PC-9 (cell line): ENCODE measurements around the gene NAA15.

Experiments used
- EZH2 ChIP-seq: fragments of 200-600 bp; sonication (generic); IDR thresholded peaks from 2 replicates; pipeline ENCODE4 v1.8.0; 2017; ENCODE audit warnings: antibody characterized with exemption, low read depth
- TF ChIP-seq, protein P1 (sequence below): fragments of 200-600 bp; sonication (generic); conservative IDR thresholded peaks from 2 replicates; pipeline ENCODE4 v1.6.1; 2017; ENCODE audit warnings: mixed run types, antibody characterized with exemption, mild to moderate bottlenecking, moderate library complexity

DNA sequence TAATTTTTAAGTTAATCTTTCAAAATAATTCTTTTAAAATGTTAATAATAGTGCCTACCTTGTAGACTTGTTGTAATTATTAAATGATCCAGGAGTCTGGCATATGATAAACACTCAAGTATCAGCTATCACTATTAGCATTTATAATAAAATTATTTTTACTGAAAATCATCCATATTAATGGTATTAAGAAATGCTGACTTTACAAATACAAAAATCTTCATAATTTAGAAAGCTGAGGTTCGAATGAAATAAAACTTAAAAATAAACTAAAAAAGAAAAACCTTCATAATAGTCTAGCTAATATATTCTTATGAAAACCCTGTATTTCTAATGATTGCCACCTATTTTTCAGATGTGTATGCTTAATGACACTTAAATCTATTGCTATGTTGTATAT, 26.5 kb upstream of the NAA15 start:
- TF ChIP-seq EZH2: no peak
- TF ChIP-seq, protein P1, sequence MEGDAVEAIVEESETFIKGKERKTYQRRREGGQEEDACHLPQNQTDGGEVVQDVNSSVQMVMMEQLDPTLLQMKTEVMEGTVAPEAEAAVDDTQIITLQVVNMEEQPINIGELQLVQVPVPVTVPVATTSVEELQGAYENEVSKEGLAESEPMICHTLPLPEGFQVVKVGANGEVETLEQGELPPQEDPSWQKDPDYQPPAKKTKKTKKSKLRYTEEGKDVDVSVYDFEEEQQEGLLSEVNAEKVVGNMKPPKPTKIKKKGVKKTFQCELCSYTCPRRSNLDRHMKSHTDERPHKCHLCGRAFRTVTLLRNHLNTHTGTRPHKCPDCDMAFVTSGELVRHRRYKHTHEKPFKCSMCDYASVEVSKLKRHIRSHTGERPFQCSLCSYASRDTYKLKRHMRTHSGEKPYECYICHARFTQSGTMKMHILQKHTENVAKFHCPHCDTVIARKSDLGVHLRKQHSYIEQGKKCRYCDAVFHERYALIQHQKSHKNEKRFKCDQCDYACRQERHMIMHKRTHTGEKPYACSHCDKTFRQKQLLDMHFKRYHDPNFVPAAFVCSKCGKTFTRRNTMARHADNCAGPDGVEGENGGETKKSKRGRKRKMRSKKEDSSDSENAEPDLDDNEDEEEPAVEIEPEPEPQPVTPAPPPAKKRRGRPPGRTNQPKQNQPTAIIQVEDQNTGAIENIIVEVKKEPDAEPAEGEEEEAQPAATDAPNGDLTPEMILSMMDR: no peak
